ENCODE results near the gene ZMAT2. TPM values are rescaled to one million over a fixed set of nuclear protein-coding genes. Genes with fewer than 3 reads are reported as not detected.

ZMAT2 gene
- total RNA-seq, 1 experiment from 2014 or later, result 62.2 TPM

GRCh38 chr5:140690941-140691924, 9.0 kb upstream of the ZMAT2 start, which contains the start of the genes HARS1 and HARS2:
Gene HARS1 (minus strand): TSS chr5:140691370. CDS start chr5:140691304, 66 bp downstream.
Gene HARS2 (plus strand): TSS chr5:140691455. CDS start chr5:140691649, 194 bp downstream.
- Histone ChIP-seq H3K4me1 (ENCODE audit: control insufficient read depth, insufficient read depth, low read length) (peaks cover 3% of the 10 kb centered on the region), H3K36me3 (ENCODE audit: control insufficient read depth, insufficient read depth, low read length) (peaks cover 40% of the 10 kb centered on the region), H3K27me3 (ENCODE audit: control insufficient read depth, insufficient read depth, low read length) (no peaks in the 10 kb centered on the region), H3K9me3 (ENCODE audit: control insufficient read depth, insufficient read depth, low read depth, low read length) (no peaks in the 10 kb centered on the region), H3K4me3 (ENCODE audit: low read depth in 2 of 2, low read length in 2 of 2) (peak within 1 kb of the TSS; percentile 86 to 98), H3K27ac (ENCODE audit: low read length) (peak within 1 kb of the TSS; percentile 94)
- in situ Hi-C loops (cut with HindIII; ENCODE audit: low pct_unique_long_range_greater_than_20kb, low sequenced_read_pairs), result no loop called here
- ATAC-seq (peak; percentile 99), DNase-seq (ENCODE audit: low read depth, low spot score) (peak; percentile 80)
- BruUV-seq (replicated peaks), result no TSS peak
- intact Hi-C loops (cut with micrococcal nuclease; ENCODE audit: unreplicated experiment), result no loop called here
- CTCF ChIA-PET, result interaction anchor here (0.6 kb wide), 1 partner anchor 9 kb away, joined by 3 read pairs; the partner anchor contains the start of gene ZMAT2
- TF ChIP-seq TCF7L2 (IDR thresholded peaks at IDR 0.05; ENCODE audit: low read depth, low read length), result no peak; the same call in 1 of the 2 replicates
- TF ChIP-seq REST (IDR thresholded peaks at IDR 0.05; ENCODE audit: insufficient read depth in 1 of 2, low read depth in 2 of 2, low read length in 1 of 2), result no peak
- TF ChIP-seq CTCF (IDR thresholded peaks at IDR 0.05), result no peak
- TF ChIP-seq SIN3A (IDR thresholded peaks at IDR 0.05; ENCODE audit: borderline replicate concordance, insufficient read depth, low read depth, low read length), result peak; percentile 84; the same call in 1 of the 2 replicates
- peak; percentile 93 for TF ChIP-seq POLR2AphosphoS5 (IDR thresholded peaks at IDR 0.05; ENCODE audit: low read depth, low read length)
- POLR2A ChIA-PET, result interaction anchor here (0.6 to 1.0 kb wide), 4 partner anchors 7 to 20 kb away, joined by 3 to 4 read pairs (median 3); no protein-coding TSS in a partner anchor

GRCh38 chr5:140694276-140694675, 6.0 kb upstream of the ZMAT2 start:
- in situ Hi-C loops (cut with HindIII; ENCODE audit: low pct_unique_long_range_greater_than_20kb, low sequenced_read_pairs), result no loop called here
- CTCF ChIA-PET, result interaction anchor here (0.5 kb wide), 1 partner anchor 336 kb away, joined by 3 read pairs; no protein-coding TSS in a partner anchor
- TF ChIP-seq CTCF (IDR thresholded peaks at IDR 0.05), result no peak
- TF ChIP-seq POLR2AphosphoS5 (IDR thresholded peaks at IDR 0.05; ENCODE audit: low read depth, low read length), result no peak
- TF ChIP-seq TCF7L2 (IDR thresholded peaks at IDR 0.05; ENCODE audit: low read depth, low read length), result no peak
- TF ChIP-seq SIN3A (IDR thresholded peaks at IDR 0.05; ENCODE audit: borderline replicate concordance, insufficient read depth, low read depth, low read length), result no peak
- TF ChIP-seq REST (IDR thresholded peaks at IDR 0.05; ENCODE audit: insufficient read depth in 1 of 2, low read depth in 2 of 2, low read length in 1 of 2), result no peak
- Histone ChIP-seq H3K4me1 (ENCODE audit: control insufficient read depth, insufficient read depth, low read length) (peaks cover 3% of the 10 kb centered on the region), H3K36me3 (ENCODE audit: control insufficient read depth, insufficient read depth, low read length) (peaks cover 51% of the 10 kb centered on the region), H3K4me3 (ENCODE audit: low read depth in 2 of 2, low read length in 2 of 2) (no peak overlapping the region), H3K9me3 (ENCODE audit: control insufficient read depth, insufficient read depth, low read depth, low read length) (no peaks in the 10 kb centered on the region), H3K27ac (ENCODE audit: low read length) (no peak overlapping the region), H3K27me3 (ENCODE audit: control insufficient read depth, insufficient read depth, low read length) (no peaks in the 10 kb centered on the region)
- no peak for ATAC-seq
- POLR2A ChIA-PET, result interaction anchor here (1.5 kb wide), 1 partner anchor 16 kb away, joined by 5 read pairs; no protein-coding TSS in a partner anchor
- no peak for DNase-seq (ENCODE audit: low read depth, low spot score)
- no TSS peak for BruUV-seq (replicated peaks)
- intact Hi-C loops (cut with micrococcal nuclease; ENCODE audit: unreplicated experiment), result no loop called here

All from Panc1 (cell line).